Astrocyte (in vitro differentiated cells and primary cell): ENCODE data around the gene TJAP1. TPM values are rescaled to one million over a fixed set of nuclear protein-coding genes. Genes with fewer than 3 reads are reported as not detected.
A peak's percentile ranks its signal among the peaks of the same experiment; 100 is the strongest.

Experiments used
- DNase-seq: peaks from one replicate; pipeline ENCODE4 v3.0.0-alpha.2; 2010; ENCODE audit warnings: low read depth
- FAIRE-seq: peaks from 2 replicates; lab custom pipeline; 2011; peaks lifted over from hg19 to GRCh38; lab: Jason Lieb, UNC
- H2AFZ ChIP-seq: 2 replicates; pipeline ENCODE4 v1.6.0; 2012; ENCODE audit warnings: low read depth, low read length, inconsistent platforms
- H3K27ac ChIP-seq: 2 replicates; pipeline ENCODE4 v1.5.1; 2011; ENCODE audit warnings: low read depth, low read length, inconsistent platforms
- H3K27me3 ChIP-seq: 2 replicates; pipeline ENCODE4 v1.6.0; 2011; ENCODE audit warnings: low read length, inconsistent platforms; ENCODE audit not compliant: insufficient read depth
- H3K36me3 ChIP-seq: 2 replicates; pipeline ENCODE4 v1.5.1; 2011; ENCODE audit warnings: low read length, inconsistent platforms; ENCODE audit not compliant: insufficient read depth
- H3K4me1 ChIP-seq: 2 replicates; pipeline ENCODE4 v1.5.1; 2011; ENCODE audit warnings: low read length, inconsistent platforms; ENCODE audit not compliant: insufficient read depth
- H3K4me2 ChIP-seq: 2 replicates; pipeline ENCODE4 v1.6.0; 2012; ENCODE audit warnings: low read length, inconsistent platforms
- H3K4me3 ChIP-seq: 2 replicates; pipeline ENCODE4 v1.5.1; 2011; ENCODE audit warnings: low read depth, mild to moderate bottlenecking, low read length, inconsistent platforms; ENCODE audit not compliant: insufficient read depth
- H3K79me2 ChIP-seq: 2 replicates; pipeline ENCODE4 v1.6.0; 2012; ENCODE audit warnings: mild to moderate bottlenecking, low read length, inconsistent platforms; ENCODE audit not compliant: insufficient read depth
- H3K9ac ChIP-seq: 2 replicates; pipeline ENCODE4 v1.6.0; 2012; ENCODE audit warnings: mild to moderate bottlenecking, low read length, inconsistent platforms
- H3K9me3 ChIP-seq: 2 replicates; pipeline ENCODE4 v1.5.1; 2012; ENCODE audit warnings: low read depth, mild to moderate bottlenecking, low read length, inconsistent platforms; ENCODE audit not compliant: insufficient read depth
- H4K20me1 ChIP-seq: 2 replicates; pipeline ENCODE4 v1.6.0; 2012; ENCODE audit warnings: low read length, inconsistent platforms; ENCODE audit not compliant: insufficient read depth
- H3K27ac Mint-ChIP-seq: one replicate; pipeline ENCODE4 v1.8.0; 2021; ENCODE audit warnings: mild to moderate bottlenecking, mixed read lengths; ENCODE audit not compliant: unreplicated experiment
- H3K27me3 Mint-ChIP-seq: one replicate; pipeline ENCODE4 v1.8.0; 2021; ENCODE audit warnings: low read depth, mixed read lengths; ENCODE audit not compliant: unreplicated experiment
- H3K36me3 Mint-ChIP-seq: one replicate; pipeline ENCODE4 v1.8.0; 2021; ENCODE audit warnings: low read depth, mixed read lengths; ENCODE audit not compliant: unreplicated experiment
- H3K4me1 Mint-ChIP-seq: one replicate; pipeline ENCODE4 v1.8.0; 2021; ENCODE audit warnings: low read depth, mixed read lengths; ENCODE audit not compliant: unreplicated experiment
- H3K4me3 Mint-ChIP-seq: one replicate; pipeline ENCODE4 v1.8.0; 2021; ENCODE audit warnings: mild to moderate bottlenecking, moderate library complexity, mixed read lengths; ENCODE audit not compliant: unreplicated experiment
- H3K9me3 Mint-ChIP-seq: one replicate; pipeline ENCODE4 v1.8.0; 2021; ENCODE audit warnings: mild to moderate bottlenecking, mixed read lengths; ENCODE audit not compliant: unreplicated experiment
- EZH2 ChIP-seq: IDR thresholded peaks from 2 replicates; pipeline ENCODE4 v1.6.1; 2012; ENCODE audit warnings: mild to moderate bottlenecking, low read length, inconsistent platforms; ENCODE audit not compliant: insufficient read depth
- total RNA-seq: library from RNA; stranded (reverse); gene quantifications from 2 replicates; pipeline ENCODE4 v1.2.1, GENCODE V29; 2021
- TF ChIP-seq, protein P1 (sequence below): IDR thresholded peaks from 2 replicates; pipeline ENCODE4 v1.5.1; 2011; ENCODE audit warnings: low read depth, mild to moderate bottlenecking, inconsistent platforms, low read length, moderate library complexity; ENCODE audit not compliant: insufficient read depth

Gene TJAP1
- total RNA-seq, 1 donor from 2014 or later, result 26.6 TPM

DNA sequence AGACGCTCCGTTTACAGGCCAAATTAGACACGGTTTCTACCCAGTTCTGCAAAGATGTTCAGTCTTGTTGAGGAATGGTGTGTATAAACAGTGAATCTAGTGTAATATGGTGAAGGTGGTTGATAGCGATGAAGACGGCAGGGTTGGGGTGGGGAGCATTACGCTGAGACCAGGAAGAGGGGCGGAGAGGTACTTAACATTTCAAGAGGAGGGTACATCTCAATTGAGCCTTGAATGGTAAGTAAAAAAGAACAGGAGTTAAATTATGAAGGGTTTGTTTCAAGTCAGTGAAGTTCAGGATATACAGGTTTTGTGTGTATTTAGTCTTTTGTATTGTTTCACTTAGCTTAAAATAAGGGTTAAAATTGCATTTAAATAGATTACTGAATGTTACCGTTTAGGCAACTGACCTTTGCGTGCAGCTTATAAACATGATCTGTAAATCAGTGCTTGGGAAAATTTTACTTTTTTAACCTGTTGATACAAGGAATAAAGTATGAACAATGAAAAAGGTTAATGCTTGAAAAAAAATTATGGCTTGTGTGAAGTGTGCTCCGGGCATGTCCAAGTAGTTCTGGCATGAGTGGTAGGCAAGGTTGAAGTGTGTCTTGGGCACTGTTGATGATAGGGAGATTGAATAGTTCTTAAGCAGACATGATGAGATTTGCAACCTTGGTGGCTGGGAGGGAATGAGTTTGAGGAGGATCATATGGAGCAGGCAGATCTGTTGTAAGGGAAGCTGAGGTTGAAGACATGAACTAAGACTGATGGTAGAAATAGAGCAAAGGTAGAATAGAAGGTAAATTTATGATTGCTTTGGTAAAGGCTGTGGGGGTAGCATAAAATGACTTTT is 40.4 kb downstream of the TJAP1 start:
- Histone ChIP-seq H3K9ac (peak overlapping the region; percentile 97), H3K79me2 (peaks cover 69% of the 10 kb centered on the region), H3K27ac (peak overlapping the region; percentile 70), H3K4me3 (peak overlapping the region; percentile 99), H3K36me3 (peaks cover 51% of the 10 kb centered on the region), H3K4me2 (peak overlapping the region; percentile 87), H4K20me1 (peaks cover 68% of the 10 kb centered on the region), H3K27me3 (no peaks in the 10 kb centered on the region), H3K4me1 (peaks cover 17% of the 10 kb centered on the region), H3K9me3 (no peaks in the 10 kb centered on the region), H2AFZ (peak overlapping the region; percentile 88)
- no peaks in the 10 kb centered on the region for H3K27me3 Mint-ChIP-seq
- no peak for TF ChIP-seq EZH2
- TF ChIP-seq, protein P1, sequence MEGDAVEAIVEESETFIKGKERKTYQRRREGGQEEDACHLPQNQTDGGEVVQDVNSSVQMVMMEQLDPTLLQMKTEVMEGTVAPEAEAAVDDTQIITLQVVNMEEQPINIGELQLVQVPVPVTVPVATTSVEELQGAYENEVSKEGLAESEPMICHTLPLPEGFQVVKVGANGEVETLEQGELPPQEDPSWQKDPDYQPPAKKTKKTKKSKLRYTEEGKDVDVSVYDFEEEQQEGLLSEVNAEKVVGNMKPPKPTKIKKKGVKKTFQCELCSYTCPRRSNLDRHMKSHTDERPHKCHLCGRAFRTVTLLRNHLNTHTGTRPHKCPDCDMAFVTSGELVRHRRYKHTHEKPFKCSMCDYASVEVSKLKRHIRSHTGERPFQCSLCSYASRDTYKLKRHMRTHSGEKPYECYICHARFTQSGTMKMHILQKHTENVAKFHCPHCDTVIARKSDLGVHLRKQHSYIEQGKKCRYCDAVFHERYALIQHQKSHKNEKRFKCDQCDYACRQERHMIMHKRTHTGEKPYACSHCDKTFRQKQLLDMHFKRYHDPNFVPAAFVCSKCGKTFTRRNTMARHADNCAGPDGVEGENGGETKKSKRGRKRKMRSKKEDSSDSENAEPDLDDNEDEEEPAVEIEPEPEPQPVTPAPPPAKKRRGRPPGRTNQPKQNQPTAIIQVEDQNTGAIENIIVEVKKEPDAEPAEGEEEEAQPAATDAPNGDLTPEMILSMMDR, result no peak
- H3K4me3 Mint-ChIP-seq, result no peak overlapping the region
- H3K27ac Mint-ChIP-seq, result no peak overlapping the region
- DNase-seq, result no peak
- peaks cover 9% of the 10 kb centered on the region for H3K36me3 Mint-ChIP-seq
- peaks cover 13% of the 10 kb centered on the region for H3K4me1 Mint-ChIP-seq
- FAIRE-seq, result no peak
- H3K9me3 Mint-ChIP-seq, result no peaks in the 10 kb centered on the region

DNA sequence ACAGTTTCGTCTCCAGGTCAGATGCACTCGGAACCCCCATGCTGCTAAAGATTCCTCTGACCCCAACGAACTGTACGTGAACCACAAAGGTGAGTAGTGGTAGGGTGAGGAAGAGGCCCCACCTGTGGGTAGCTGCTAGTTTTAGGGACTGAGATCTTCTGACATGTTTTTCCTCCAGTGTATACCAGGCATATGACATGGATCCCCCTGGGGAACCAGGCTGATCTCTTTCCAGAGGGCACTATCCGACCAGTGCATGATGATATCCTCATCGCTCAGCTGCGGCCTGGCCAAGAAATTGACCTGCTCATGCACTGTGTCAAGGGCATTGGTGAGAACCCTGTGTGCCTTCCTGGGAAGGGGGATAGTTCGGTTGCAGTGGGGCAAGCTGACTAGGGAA is 42.7 kb downstream of the TJAP1 start:
- Histone ChIP-seq H3K79me2 (peaks cover 55% of the 10 kb centered on the region), H4K20me1 (peaks cover 61% of the 10 kb centered on the region), H3K4me2 (no peak overlapping the region), H2AFZ (no peak overlapping the region), H3K27ac (no peak overlapping the region), H3K4me1 (peaks cover 17% of the 10 kb centered on the region), H3K4me3 (no peak overlapping the region), H3K9me3 (no peaks in the 10 kb centered on the region), H3K27me3 (no peaks in the 10 kb centered on the region), H3K36me3 (peaks cover 59% of the 10 kb centered on the region), H3K9ac (no peak overlapping the region)
- no peak overlapping the region for H3K27ac Mint-ChIP-seq
- TF ChIP-seq EZH2, result no peak
- TF ChIP-seq, protein P1, result no peak
- H3K27me3 Mint-ChIP-seq, result no peaks in the 10 kb centered on the region
- DNase-seq (no peak), FAIRE-seq (no peak)
- H3K9me3 Mint-ChIP-seq, result no peaks in the 10 kb centered on the region
- peaks cover 20% of the 10 kb centered on the region for H3K36me3 Mint-ChIP-seq
- peaks cover 5% of the 10 kb centered on the region for H3K4me1 Mint-ChIP-seq
- no peak overlapping the region for H3K4me3 Mint-ChIP-seq

DNA sequence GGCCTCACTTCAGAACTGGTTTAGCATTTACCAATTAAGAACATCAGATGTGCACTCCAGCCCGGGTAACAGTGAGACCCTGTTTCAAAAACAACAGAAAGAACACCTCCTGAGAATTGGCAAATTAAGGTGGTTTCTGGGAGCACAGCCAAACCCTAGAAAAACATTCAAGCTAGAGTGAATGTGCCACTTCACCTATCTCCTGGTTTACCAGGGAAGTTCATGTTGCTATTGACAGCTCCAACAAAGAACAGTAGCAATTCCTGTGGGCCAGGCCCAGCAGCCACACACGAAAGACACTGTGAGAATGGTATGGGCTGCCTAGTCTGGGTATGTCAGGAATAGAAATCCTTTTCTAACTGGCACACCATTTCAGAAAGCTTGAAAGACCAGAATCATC is 44.5 kb downstream of the TJAP1 start:
- Mint-ChIP-seq H3K9me3 (no peaks in the 10 kb centered on the region), H3K27ac (no peak overlapping the region), H3K27me3 (no peaks in the 10 kb centered on the region), H3K36me3 (peaks cover 25% of the 10 kb centered on the region), H3K4me3 (no peak overlapping the region), H3K4me1 (no peaks in the 10 kb centered on the region)
- TF ChIP-seq EZH2, result no peak
- TF ChIP-seq, protein P1, result no peak
- Histone ChIP-seq H4K20me1 (peaks cover 54% of the 10 kb centered on the region), H3K4me1 (peaks cover 8% of the 10 kb centered on the region), H2AFZ (no peak overlapping the region), H3K36me3 (peaks cover 67% of the 10 kb centered on the region), H3K9ac (no peak overlapping the region), H3K9me3 (no peaks in the 10 kb centered on the region), H3K27me3 (no peaks in the 10 kb centered on the region), H3K4me3 (no peak overlapping the region), H3K27ac (no peak overlapping the region), H3K79me2 (peaks cover 38% of the 10 kb centered on the region), H3K4me2 (no peak overlapping the region)
- no peak for FAIRE-seq
- DNase-seq, result no peak
